H1 (cell line): ENCODE data around the gene FOXO6. TPM values are rescaled to one million over a fixed set of nuclear protein-coding genes. Genes with fewer than 3 reads are reported as not detected.

Experiments used
- CTCF ChIA-PET: fragments of 300-600 bp; sonication (Branson Sonifier 250); formaldehyde crosslinking; loops from one replicate; lab custom pipeline; 2021; ENCODE audit not compliant: partially characterized antibody; lab: Charles Lee
- POLR2A ChIA-PET: fragments of 300-600 bp; sonication (Branson Sonifier 250); formaldehyde crosslinking; loops from one replicate; lab custom pipeline; 2021; ENCODE audit warnings: inconsistent platforms; ENCODE audit not compliant: partially characterized antibody; lab: Charles Lee
- DNase-seq, 2 experiments: peaks; one replicate each; pipeline versions ENCODE4 v3.0.0 to v3.0.0-alpha.2; 2010 to 2022; ENCODE audit warnings: low spot score in 2 of 2, low read depth in 1 of 2, mixed read lengths in 1 of 2
- FAIRE-seq: peaks from 2 replicates; lab custom pipeline; 2011; peaks lifted over from hg19 to GRCh38; lab: Jason Lieb, UNC
- H2AFZ ChIP-seq: 2 replicates; pipeline ENCODE4 v1.8.1; 2012; ENCODE audit warnings: low read length, inconsistent platforms
- H2AK5ac ChIP-seq: 2 replicates; pipeline ENCODE4 v1.6.1; 2013; ENCODE audit warnings: low read depth, low read length
- H2BK120ac ChIP-seq: replicated peaks from 2 replicates; pipeline ENCODE3; 2013; ENCODE audit warnings: low read depth, low read length, inconsistent platforms
- H2BK12ac ChIP-seq: 2 replicates; pipeline ENCODE4 v1.6.1; 2013; ENCODE audit warnings: low read depth, low read length
- H2BK15ac ChIP-seq: 2 replicates; pipeline ENCODE4 v1.6.1; 2013; ENCODE audit warnings: low read length
- H2BK20ac ChIP-seq: 2 replicates; pipeline ENCODE4 v1.6.1; 2013; ENCODE audit warnings: low read length
- H2BK5ac ChIP-seq: 2 replicates; pipeline ENCODE4 v1.6.1; 2013; ENCODE audit warnings: low read depth, low read length
- H3K14ac ChIP-seq: 2 replicates; pipeline ENCODE4 v1.6.1; 2013; ENCODE audit warnings: inconsistent platforms; ENCODE audit not compliant: insufficient read length
- H3K18ac ChIP-seq: 2 replicates; pipeline ENCODE4 v1.6.1; 2013; ENCODE audit warnings: low read length; ENCODE audit errors: extremely low read depth
- H3K23ac ChIP-seq: 2 replicates; pipeline ENCODE4 v1.6.1; 2013; ENCODE audit warnings: inconsistent platforms; ENCODE audit not compliant: insufficient read length
- H3K23me2 ChIP-seq: 2 replicates; pipeline ENCODE4 v1.6.1; 2013; ENCODE audit warnings: low read depth, low read length
- H3K27ac ChIP-seq: 2 replicates; pipeline ENCODE4 v1.6.1; 2011; ENCODE audit warnings: low read depth, low read length, inconsistent platforms
- H3K27me3 ChIP-seq, 4 experiments: replicated peaks in 1 of 4; 1 replicate in 1 of 4; 2 replicates in 3 of 4; pipeline versions ENCODE4 v1.6.1 to v1.8.1; 2011 to 2013; ENCODE audit warnings: low read length in 3 of 4, mild to moderate bottlenecking in 3 of 4, inconsistent platforms in 2 of 4, mixed read lengths in 2 of 4, moderate library complexity in 1 of 4; ENCODE audit not compliant: control insufficient read depth in 3 of 4, insufficient read depth in 3 of 4; ENCODE audit errors: extremely low read depth in 1 of 4
- H3K36me3 ChIP-seq, 4 experiments: 2 replicates each; pipeline versions ENCODE4 v1.6.1 to v1.8.1; 2011 to 2013; ENCODE audit warnings: mild to moderate bottlenecking in 4 of 4, low read length in 3 of 4, moderate library complexity in 2 of 4, control low read depth in 1 of 4, inconsistent platforms in 1 of 4; ENCODE audit not compliant: insufficient read depth in 4 of 4, control insufficient read depth in 2 of 4
- H3K4ac ChIP-seq: replicated peaks from 2 replicates; pipeline ENCODE3; 2013; ENCODE audit warnings: low read length, low read depth, mixed read lengths, inconsistent platforms; ENCODE audit not compliant: insufficient read length
- H3K4me1 ChIP-seq, 4 experiments: replicated peaks in 1 of 4; 1 replicate in 1 of 4; 2 replicates in 3 of 4; pipeline versions ENCODE4 v1.6.1 to v1.8.1; 2011 to 2013; ENCODE audit warnings: low read length in 3 of 4, inconsistent platforms in 2 of 4, mixed read lengths in 1 of 4; ENCODE audit not compliant: insufficient read depth in 4 of 4, control insufficient read depth in 3 of 4
- H3K4me2 ChIP-seq, 2 experiments: 2 replicates each; pipeline versions ENCODE4 v1.6.1 to v1.8.1; 2011 to 2013; ENCODE audit warnings: low read depth in 2 of 2, low read length in 2 of 2, control low read depth in 1 of 2, inconsistent platforms in 1 of 2, mild to moderate bottlenecking in 1 of 2; ENCODE audit not compliant: insufficient read depth in 1 of 2
- H3K4me3 ChIP-seq, 4 experiments: fragments of 200-600, 300-600 bp in 1 of 4; sonication (generic), shearing (Covaris generic), sonication (Bioruptor Twin) in 1 of 4; 2 replicates each; pipeline versions ENCODE4 v1.5.1 to v1.8.1; 2011 to 2016; ENCODE audit warnings: low read length in 4 of 4, low read depth in 3 of 4, control low read depth in 2 of 4, inconsistent platforms in 2 of 4, mild to moderate bottlenecking in 2 of 4, mixed read lengths in 1 of 4, moderate library complexity in 1 of 4; ENCODE audit not compliant: insufficient read depth in 2 of 4; ENCODE audit errors: extremely low read depth in 1 of 4
- H3K56ac ChIP-seq: replicated peaks from 2 replicates; pipeline ENCODE3; 2013; ENCODE audit warnings: low read depth, mild to moderate bottlenecking, mixed read lengths, low read length, inconsistent platforms; ENCODE audit not compliant: insufficient read length
- H3K79me1 ChIP-seq: 2 replicates; pipeline ENCODE4 v1.6.1; 2013; ENCODE audit warnings: low read depth, low read length, control low read depth
- H3K79me2 ChIP-seq, 2 experiments: 2 replicates each; pipeline versions ENCODE4 v1.6.1 to v1.8.1; 2012 to 2013; ENCODE audit warnings: low read length in 2 of 2, mild to moderate bottlenecking in 2 of 2, inconsistent platforms in 1 of 2; ENCODE audit not compliant: insufficient read depth in 2 of 2, control insufficient read depth in 1 of 2
- H3K9ac ChIP-seq, 4 experiments: replicated peaks in 1 of 4; 1 replicate in 1 of 4; 2 replicates in 3 of 4; pipeline versions ENCODE4 v1.6.1 to v1.8.1; 2011 to 2013; ENCODE audit warnings: low read depth in 3 of 4, low read length in 3 of 4, control low read depth in 2 of 4, mild to moderate bottlenecking in 2 of 4, moderate library complexity in 2 of 4, inconsistent platforms in 1 of 4; ENCODE audit errors: extremely low read depth in 1 of 4
- H3K9me3 ChIP-seq, 2 experiments: 2 replicates each; pipeline versions ENCODE4 v1.6.1 to v1.8.1; 2012 to 2013; ENCODE audit warnings: mild to moderate bottlenecking in 2 of 2, moderate library complexity in 2 of 2, control low read depth in 1 of 2, inconsistent platforms in 1 of 2, low read depth in 1 of 2, low read length in 1 of 2, mixed read lengths in 1 of 2; ENCODE audit not compliant: insufficient read depth in 2 of 2
- H4K20me1 ChIP-seq, 2 experiments: replicated peaks in 1 of 2; 2 replicates each; pipeline versions ENCODE3 to v1.8.1; 2011 to 2013; ENCODE audit warnings: inconsistent platforms in 2 of 2, low read length in 2 of 2, mild to moderate bottlenecking in 1 of 2; ENCODE audit not compliant: insufficient read depth in 2 of 2, control insufficient read depth in 1 of 2
- H4K5ac ChIP-seq: 2 replicates; pipeline ENCODE4 v1.6.1; 2013; ENCODE audit warnings: low read length, low read depth, mixed read lengths, inconsistent platforms; ENCODE audit not compliant: insufficient read length
- H4K8ac ChIP-seq: 2 replicates; pipeline ENCODE4 v1.8.0; 2013; ENCODE audit warnings: mild to moderate bottlenecking, moderate library complexity, low read length, inconsistent platforms; ENCODE audit not compliant: insufficient read depth; ENCODE audit errors: extremely low read depth
- H4K91ac ChIP-seq: replicated peaks from 2 replicates; pipeline ENCODE3; 2013; ENCODE audit warnings: low read length, mixed read lengths, inconsistent platforms; ENCODE audit not compliant: insufficient read length
- NRF1 ChIP-seq: IDR thresholded peaks from 2 replicates; pipeline ENCODE4 v1.6.1; 2011; ENCODE audit warnings: mild to moderate bottlenecking, low read depth, low read length, improper control_type of control experiment
- SP4 ChIP-seq: IDR thresholded peaks from 2 replicates; pipeline ENCODE4 v1.6.1; 2012; ENCODE audit warnings: low read length, inconsistent platforms
- WGBS, 2 experiments: shearing (Covaris generic) in 1 of 2; methylation state at CpG; one replicate each; pipeline versions ENCODE4 v1.1.6 to v1.1.7; 2013 to 2015; ENCODE audit warnings: low lambda C conversion rate in 2 of 2, mixed read lengths in 2 of 2, inconsistent platforms in 1 of 2, low coverage in 1 of 2, missing lambda C conversion rate in 1 of 2; ENCODE audit not compliant: insufficient replicate concordance in 2 of 2, insufficient coverage in 1 of 2, insufficient read length in 1 of 2; ENCODE audit errors: extremely low coverage in 1 of 2, missing lambda C conversion rate in 1 of 2; 5-methylcytosine and 5-hydroxymethylcytosine counted together
- polyA plus RNA-seq, 7 experiments: library from polyadenylated mRNA; depleted of rRNA in 3 of 7; stranded (reverse) in 5 of 7; unstranded in 2 of 7; fragments of >200 nt in 5 of 7; fragments of 200-250 nt in 2 of 7; gene quantifications; 1 replicate in 5 of 7; 2 replicates in 1 of 7; 4 replicates in 1 of 7; pipeline versions ENCODE4 v1.2.1 to v1.2.3, GENCODE V29; 2011 to 2013; ENCODE audit warnings: missing spikeins in 2 of 7, mixed read lengths in 2 of 7
- total RNA-seq: library from RNA; stranded (reverse); fragmentation: NEBNext Ultra II Directional; extraction: Animal tissue kit (Norgen Biotek cat#: 25700); gene quantifications from 2 replicates; pipeline ENCODE4 v1.2.1, GENCODE V29; 2021

FOXO6 gene
- total and polyA plus RNA-seq, 2 of the 8 experiments (the other 6 are each of a cell fraction or from before 2014, with no cell fraction given): 0.59 to 3.0 TPM

DNA sequence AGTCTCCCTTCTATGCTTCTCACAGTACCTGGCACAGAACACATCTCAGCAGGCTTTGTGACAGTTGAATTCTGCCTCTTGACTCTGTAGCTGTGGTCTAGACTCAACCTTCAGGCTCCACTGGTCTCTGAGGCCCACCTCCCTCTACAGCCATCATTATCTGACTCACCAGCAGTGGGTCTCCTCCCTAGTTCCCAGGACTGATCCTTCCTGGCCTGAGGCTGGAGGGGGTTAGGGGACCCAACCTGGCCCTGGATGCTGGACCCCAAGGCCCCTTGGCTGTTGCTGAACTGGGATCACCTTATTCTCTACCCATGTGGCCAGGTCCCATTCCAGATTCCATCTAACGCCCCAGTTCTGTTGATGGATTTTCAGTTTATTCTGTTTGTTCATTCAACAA, 43.1 kb upstream of the FOXO6 start:
- no peaks in the 10 kb centered on the region for H3K9me3 ChIP-seq
- no peak overlapping the region for H2BK120ac ChIP-seq
- DNase-seq (peak in 1 of 2 experiments; percentile 16), FAIRE-seq (no peak)
- CTCF ChIA-PET: interaction anchor here (1.5 to 17.8 kb wide), 9 partner anchors 14 to 174 kb away, joined by 3 to 420 read pairs (median 24); no protein-coding TSS in a partner anchor
- TF ChIP-seq NRF1 (no peak), SP4 (no peak)
- no peak overlapping the region for H2BK15ac ChIP-seq
- POLR2A ChIA-PET: interaction anchor here (1.3 kb wide), 1 partner anchor 15 kb away, joined by 3 read pairs; no protein-coding TSS in a partner anchor
- no peak overlapping the region for H2BK5ac ChIP-seq
- no peaks in the 10 kb centered on the region for H4K20me1 ChIP-seq
- no peak overlapping the region for H2AK5ac ChIP-seq
- no peak overlapping the region for H2BK20ac ChIP-seq
- no peak overlapping the region for H3K4ac ChIP-seq
- no peak overlapping the region for H4K91ac ChIP-seq
- H3K23me2 ChIP-seq: peaks cover 4% of the 10 kb centered on the region; the same call in 1 of the 2 replicates
- H2BK12ac ChIP-seq: no peak overlapping the region
- H2AFZ ChIP-seq: no peak overlapping the region
- H4K5ac ChIP-seq: no peak overlapping the region
- H3K18ac ChIP-seq: no peak overlapping the region
- H3K4me1 ChIP-seq: peaks cover 5 to 14% (median 11%) of the 10 kb centered on the region in 4 experiments
- H3K4me2 ChIP-seq: no peak overlapping the region
- no peaks in the 10 kb centered on the region for H3K79me2 ChIP-seq
- peaks cover 0 to 2% (median 0%) of the 10 kb centered on the region in 4 experiments; a peak in 2 of 7 replicates for H3K27me3 ChIP-seq
- no peak overlapping the region for H3K56ac ChIP-seq
- 89% methylated on average over 1 of the region's 1 CpG; no CpG with 5 or more reads in 1 of the 2 experiments for WGBS, 2 experiments
- no peak overlapping the region for H4K8ac ChIP-seq
- no peak overlapping the region for H3K27ac ChIP-seq
- H3K9ac ChIP-seq: no peak overlapping the region
- no peaks in the 10 kb centered on the region for H3K36me3 ChIP-seq
- no peak overlapping the region for H3K4me3 ChIP-seq
- no peaks in the 10 kb centered on the region for H3K79me1 ChIP-seq
- no peak overlapping the region for H3K14ac ChIP-seq
- H3K23ac ChIP-seq: no peak overlapping the region
